Dermis blood vessel endothelial cell (primary cell): Measurements from ENCODE around the gene MGMT. TPM values are rescaled to one million over a fixed set of nuclear protein-coding genes. Genes with fewer than 3 reads are reported as not detected.
A peak's percentile ranks its signal among the peaks of the same experiment; 100 is the strongest.
"Not testable (repeated sequence)": the region's sequence is repeated elsewhere in the genome, so short reads cannot be mapped to it uniquely, and the experiment has no call there.

Source experiments
- DNase-seq: peaks from one replicate; pipeline ENCODE4 v3.0.0; 2010
- total RNA-seq: library from RNA; depleted of rRNA; stranded (reverse); fragments of >200 nt; gene quantifications from 2 replicates; pipeline ENCODE4 v1.2.3, GENCODE V29; 2014

Gene MGMT
- total RNA-seq: 18.7 and 39.7 TPM in 2 replicates

DNA sequence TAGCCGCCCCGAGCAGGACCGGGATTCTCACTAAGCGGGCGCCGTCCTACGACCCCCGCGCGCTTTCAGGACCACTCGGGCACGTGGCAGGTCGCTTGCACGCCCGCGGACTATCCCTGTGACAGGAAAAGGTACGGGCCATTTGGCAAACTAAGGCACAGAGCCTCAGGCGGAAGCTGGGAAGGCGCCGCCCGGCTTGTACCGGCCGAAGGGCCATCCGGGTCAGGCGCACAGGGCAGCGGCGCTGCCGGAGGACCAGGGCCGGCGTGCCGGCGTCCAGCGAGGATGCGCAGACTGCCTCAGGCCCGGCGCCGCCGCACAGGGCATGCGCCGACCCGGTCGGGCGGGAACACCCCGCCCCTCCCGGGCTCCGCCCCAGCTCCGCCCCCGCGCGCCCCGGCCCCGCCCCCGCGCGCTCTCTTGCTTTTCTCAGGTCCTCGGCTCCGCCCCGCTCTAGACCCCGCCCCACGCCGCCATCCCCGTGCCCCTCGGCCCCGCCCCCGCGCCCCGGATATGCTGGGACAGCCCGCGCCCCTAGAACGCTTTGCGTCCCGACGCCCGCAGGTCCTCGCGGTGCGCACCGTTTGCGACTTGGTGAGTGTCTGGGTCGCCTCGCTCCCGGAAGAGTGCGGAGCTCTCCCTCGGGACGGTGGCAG is at the start of gene MGMT:
Gene MGMT, plus strand, starts transcription at position 539 of the 656 bp plus-strand sequence.
- DNase-seq: peak; percentile 90

DNA sequence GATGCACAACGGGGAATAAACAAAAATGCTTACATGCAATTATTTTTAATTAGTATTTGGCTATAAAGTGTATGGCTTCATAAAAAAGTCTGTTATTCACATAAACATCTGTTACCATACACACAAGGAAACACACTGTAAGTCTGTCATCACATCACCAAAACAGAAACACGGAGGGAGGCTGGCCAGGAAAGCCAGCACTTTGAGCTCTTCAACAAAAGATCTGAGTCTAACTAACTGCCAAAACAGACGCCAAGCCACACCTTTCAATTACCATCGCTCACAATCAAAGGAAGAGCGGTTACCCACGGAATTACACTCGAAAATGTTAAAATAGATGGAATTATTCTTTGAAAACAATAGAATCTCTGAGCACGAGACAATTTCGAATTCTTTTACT is 49.2 kb upstream of the MGMT start:
- peak; percentile 98 for DNase-seq

DNA sequence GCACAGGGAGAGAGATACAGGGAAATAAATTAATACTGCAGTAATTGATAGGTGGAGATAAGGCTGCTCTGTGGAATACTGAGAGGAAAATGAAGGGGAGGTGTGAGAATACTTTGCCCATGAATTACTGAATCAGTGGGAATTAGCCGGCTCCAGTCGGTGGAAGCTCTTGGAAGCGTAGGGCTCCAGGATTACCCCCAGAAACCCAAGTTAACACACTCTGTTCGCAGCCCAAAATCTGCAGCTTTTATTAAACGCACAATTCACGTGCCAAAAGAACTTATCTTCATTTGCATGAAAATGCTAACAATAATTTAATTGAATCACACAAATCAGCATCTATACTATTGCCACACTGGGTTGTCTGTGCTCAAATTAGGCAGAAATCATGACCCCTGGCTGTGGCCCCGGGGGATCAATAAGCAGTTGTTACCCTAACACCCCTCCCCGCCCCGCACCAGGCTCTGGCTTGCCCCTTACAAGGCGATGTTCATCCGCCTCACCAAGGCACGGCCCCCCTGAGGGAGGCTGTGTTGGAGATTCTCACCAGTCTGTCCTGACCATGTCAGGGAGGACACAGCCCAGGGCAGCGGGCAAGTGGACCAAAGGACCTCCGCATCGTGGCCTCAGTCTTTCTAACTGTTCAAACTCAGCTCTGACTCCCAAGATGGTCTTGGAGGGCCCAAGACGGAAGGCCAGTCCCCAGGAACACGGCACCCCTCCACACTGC is 48.4 kb upstream of the MGMT start:
- DNase-seq: peak; percentile 15

DNA sequence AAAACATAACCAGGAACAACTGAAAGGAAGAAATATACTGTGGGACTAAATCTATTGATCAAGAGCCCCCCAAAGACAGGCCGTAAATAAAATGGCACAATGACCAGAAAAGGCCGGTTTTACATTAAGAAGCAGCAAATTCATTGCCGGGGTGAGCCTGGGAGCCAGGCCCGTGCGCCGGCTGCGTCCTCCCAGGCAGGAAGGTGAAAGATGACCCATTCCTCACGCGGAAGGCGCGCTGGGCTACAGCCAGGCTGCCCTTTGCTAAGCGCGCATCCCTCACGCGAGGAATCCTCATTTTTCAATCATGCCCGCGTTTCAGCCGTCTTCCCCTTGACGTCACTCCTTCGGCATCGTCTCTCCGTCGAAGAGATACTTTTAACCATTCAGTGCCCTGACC is 47.6 kb upstream of the MGMT start:
- DNase-seq: no peak

DNA sequence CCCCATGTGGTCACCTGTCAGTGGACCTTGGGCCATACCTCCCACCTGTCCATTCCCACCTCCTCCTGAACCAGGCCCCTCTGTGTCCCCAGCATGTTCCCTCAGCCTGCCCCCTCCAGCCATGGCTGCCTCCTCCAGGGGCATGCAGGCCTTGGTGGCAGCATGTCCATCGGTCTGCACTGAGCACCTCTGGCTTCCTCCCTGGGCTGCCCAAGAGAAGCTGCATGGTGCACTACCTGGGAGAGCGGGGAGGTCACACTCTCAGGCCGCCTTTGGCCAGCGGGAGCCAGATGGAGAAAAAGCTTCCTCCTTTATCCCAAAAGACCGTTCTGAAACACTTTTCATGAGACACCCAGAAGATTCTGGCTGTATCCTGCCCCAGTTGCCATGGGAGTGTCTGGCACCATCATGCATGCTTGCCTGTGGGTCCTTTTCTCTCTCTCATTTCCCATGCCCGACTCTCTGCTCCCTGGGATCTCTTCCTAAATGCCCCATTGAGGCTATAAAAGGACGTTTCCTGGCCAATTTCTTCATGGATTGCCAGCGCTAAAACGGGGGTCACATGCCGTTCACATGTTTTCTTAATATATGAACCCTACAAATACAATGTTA is 45.5 kb upstream of the MGMT start:
- DNase-seq: no peak

DNA sequence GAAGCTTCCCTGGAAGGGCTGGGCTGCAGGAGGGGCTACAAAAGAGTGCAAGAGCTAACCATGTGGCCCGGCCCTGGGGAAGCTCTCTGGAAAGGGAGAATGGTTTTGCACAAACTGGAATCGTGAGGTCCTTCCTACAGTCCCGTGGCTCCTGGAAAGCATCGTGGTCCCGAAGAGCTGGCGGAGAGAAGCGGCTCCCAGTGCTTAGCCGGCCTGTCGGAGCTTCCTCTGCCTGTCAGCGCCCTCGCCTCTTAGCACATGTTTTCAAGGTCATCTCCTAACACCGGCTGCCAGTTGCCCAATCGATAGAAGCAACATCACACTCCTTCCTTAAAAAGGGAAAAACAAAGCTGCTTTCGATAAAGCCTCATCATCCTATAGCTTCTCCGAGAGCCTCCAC is 42.1 kb upstream of the MGMT start:
- DNase-seq: no peak

DNA sequence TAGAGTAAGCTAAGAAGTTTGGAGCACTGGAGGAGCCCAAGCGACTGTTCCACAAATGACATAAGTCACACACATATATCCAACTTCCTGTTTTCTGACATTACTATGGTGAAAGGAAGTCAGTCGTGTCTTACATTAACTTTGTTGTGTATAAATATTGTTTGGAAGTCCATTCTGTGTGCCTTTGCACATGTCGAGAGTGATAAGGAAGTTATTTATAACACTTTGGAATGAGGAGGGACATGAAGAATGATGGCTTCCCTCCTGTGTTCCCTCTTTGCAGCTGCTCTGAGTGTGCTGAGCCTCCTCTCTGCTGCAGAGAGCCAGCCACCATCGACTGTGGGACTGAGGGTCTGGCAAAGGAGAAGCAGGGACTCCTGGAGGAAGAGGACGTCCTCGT is 40.4 kb upstream of the MGMT start:
- DNase-seq: peak; percentile 44

DNA sequence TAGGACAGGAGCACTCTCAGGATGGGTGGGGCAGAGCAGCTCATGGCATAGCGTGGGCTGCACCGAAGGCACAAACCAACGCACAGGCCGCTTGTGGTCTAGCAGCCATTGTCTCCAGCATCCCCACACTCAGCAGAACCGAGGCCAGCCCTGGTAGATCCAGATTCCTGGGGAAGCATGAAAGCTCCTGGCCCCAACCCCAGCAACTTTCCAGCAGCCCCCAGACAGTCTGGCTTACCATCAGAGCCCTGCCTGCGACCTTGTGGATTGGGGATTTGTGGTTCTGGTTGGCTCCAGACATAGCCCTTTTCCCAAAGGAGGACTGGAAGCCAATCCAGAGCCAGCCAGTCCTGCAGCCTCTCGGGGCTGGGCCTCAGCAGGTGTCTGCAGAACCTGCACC is 33.8 kb upstream of the MGMT start:
- DNase-seq: no peak

DNA sequence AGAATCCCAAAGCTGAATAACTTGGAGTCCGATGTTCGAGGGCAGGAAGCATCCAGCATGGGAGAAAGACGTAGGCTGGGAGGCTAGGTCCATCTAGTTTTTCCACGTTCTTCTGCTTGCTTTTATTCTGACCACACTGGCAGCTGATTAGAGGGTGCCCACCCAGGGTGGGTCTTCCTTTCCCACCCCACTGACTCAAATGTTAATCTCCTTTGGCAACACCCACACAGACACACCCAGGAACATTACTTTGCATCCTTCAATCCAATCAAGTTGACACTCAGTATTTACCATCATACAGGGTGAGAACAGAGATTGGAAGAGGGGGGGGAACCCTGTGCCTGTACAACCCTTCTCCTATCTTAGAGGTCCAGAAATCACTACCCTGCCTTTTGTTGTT is 31.3 kb upstream of the MGMT start:
- DNase-seq: not testable (repeated sequence)

DNA sequence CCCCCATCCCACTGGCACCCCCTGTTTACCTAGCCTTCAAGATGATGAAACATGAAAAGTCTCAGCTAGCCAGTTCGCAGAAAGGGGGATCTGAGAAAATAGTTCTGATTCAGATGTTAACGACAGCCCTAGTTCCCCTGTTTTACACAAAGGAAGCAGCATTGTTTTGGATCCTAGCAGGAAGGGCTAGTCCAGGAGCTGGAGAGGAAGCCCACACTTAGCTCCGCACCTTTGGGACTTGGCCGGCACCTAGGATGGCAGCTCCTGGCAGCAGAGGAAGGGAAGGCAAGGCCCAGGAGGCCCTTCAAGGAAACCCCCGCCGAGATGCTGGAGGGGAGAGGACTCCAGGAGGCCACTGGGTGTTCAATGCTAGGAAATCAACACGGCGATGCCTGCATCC is 29.0 kb upstream of the MGMT start:
- no peak for DNase-seq

DNA sequence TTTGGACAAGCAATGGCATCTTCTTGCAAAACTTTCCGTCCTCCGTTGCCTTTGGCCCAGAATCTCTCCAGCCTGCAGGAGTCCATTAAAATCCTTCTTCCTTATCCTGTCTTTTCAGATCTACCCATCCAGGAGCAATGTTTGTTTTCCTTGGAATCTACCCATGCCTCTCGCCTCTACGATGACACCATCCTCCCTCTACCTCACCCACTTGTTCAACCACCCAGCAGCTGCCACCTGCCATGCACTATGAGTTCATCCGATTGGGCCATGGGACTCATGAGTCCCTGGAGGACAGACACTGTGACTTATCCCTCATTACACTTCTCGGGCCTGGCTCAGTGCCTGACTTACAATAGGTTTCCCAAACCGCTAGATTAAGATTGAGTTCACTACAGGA is 26.8 kb upstream of the MGMT start:
- DNase-seq: no peak

DNA sequence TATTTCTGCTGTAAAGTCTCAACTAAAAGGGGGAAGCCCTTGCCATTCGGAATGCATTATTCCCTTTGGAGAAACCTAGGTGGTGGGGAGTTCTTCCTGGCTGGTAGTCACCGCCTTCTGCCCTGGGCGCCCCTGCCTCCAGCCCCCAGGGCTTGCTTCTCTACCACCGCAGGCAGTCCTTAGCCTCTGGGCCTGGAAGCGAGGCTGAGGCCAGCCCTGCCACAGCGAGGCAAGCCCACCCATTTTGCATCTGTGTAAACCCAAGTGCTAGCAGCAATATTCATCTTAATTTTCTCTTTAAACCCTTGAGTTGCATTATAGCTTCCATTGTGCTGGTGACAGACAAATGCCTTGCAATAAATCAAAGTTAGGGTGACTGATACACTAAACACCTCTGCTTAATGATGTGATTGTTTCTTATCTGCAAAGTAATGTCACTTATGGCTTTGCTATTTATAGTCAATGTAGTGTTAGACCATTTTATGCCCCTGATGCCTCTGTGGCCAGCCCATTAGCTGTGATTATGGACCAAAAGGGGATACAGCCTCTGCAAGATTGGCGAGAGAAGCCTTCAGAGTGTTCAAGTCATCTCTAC is 26.2 kb upstream of the MGMT start:
- DNase-seq: no peak

DNA sequence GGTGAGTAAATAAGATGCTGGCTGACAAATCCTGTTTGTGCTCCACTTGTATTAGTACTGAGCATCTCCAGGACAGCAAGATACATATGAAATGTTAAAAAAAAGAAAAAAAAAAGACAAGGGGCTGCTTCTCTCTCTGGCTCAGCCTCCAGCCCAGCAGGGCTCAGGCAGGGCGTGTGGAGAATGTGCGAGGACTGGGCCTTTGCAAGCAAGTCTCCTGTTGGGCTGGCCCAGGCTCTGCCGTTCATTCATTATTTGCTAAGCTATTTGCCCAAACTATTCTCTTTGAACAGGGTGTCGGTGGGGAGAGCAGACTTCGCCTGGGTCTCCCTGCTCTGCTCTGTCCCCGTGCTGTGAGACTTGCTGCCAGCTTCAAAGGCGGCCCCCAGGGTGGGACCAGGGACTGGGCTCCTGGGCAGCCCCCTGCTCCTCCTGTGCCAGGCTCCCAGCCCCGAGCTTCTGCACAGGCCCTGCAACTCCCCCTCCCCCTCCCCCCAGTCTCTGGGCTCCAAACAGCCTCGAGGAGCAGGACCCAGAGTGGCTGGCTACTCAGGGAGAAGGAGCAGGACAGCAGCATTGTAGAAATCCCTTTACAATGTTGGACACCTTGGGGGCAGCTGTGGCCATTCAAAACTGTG is 25.6 kb upstream of the MGMT start:
- no peak for DNase-seq

DNA sequence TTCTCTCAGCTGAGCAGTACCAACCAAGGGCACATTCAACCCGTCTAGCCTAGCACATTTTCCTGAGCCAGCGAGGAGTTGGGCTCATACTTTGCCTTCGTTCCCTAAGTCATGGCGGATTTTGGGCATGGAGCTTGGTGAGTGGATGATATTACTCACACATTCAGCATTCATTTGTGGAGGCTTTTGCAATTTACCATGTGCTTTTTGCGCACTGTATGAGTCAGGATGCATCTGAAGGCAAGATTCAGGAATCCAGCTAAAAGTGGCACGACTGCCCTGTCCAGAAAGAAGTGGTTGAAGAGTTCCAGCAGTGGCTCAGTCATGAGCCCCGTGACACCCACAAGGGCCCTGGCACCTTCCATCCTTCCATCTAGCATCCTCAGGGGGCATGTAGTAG is 24.2 kb upstream of the MGMT start:
- DNase-seq: no peak

DNA sequence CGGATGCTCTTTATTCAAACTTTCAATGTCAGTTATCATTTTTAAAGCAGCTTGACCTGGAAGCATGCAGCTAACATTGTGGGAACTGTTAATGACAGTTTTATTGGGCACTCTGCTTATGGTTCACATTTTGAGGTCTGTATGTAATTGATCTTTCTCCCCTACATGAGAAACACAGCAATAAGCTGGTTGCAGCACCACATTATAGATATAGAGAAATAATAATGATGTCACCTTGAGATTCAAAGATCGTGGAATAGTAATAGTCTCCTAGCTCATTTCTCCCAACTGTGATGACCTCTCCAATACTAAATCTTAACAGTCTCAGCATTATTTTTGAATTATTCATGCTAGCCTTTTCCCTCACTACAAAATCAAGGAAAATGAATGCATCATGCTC is 22.7 kb upstream of the MGMT start:
- DNase-seq: no peak

DNA sequence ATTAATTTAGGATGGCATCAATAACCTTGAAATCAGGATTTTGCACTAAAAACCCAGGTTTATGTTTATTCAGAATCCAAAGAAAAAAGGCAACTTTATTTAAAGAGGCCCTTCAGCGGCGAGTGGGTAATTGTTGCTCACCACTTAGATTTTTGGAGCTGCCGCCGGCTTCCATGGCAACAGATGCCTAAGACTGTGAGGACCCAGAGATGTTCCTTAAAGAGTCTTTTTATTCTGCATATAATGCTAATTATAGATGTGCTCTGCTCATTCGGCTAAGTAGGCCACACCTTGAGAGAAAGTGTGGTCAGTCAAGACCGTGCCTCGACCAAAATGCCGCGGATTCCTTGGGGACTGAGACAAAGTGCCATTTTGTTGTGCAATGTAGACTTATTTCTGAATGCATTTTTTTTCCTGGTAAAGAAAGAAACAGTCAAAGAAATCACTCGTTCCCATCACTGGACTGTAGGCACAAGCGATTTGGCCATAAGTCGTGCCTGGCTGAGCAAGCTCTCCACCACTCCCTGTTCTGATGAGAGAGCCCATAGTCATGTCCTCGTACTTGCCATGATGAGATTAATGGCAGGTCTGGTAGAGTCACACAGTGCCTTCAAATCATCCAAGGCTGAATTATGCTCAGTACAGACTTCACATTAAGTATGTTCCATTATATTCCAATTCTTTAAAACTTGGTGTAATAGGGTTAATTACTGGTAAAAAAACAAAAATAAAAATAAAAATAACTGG is 21.4 kb upstream of the MGMT start:
- no peak for DNase-seq

DNA sequence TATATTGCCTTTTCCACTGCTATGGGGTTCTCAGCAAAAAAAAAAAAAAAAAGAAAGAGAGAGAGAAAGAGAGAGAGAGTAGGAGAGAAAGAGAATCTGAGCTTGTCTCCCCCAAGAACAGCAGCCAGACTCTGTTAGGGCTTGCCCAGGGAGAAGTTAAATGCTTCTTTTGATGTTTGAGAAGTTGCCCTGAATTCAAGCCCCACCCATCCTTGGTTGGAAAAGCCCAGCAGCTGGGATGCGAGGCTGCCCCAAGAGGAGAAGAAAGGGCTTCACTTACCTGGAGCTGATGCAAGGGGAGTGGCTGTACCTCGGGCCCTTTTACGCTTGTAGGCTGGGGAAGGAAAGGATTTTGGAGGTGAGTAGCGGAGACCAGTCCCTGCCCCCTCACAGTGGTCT is 20.9 kb upstream of the MGMT start:
- no peak for DNase-seq

DNA sequence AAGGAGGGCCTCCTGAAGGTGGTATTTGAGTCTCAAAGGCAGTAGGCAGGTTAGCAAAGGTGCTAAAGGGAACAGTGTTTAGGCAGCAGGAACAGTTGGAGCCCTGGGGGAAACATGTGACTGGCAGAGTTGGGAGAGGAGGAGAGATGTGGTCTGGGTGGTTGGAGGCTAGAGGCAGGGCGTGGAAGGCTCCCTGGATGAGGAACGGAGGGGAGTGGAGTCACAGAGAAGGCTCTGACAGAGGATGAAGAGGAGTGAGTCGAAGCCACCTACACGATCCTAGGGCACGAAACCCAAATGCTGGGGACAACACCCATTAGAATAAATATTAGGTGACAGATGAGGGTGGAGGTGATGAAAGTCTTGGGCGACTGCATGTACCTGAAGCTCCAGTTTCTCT is 19.6 kb upstream of the MGMT start:
- DNase-seq: no peak

DNA sequence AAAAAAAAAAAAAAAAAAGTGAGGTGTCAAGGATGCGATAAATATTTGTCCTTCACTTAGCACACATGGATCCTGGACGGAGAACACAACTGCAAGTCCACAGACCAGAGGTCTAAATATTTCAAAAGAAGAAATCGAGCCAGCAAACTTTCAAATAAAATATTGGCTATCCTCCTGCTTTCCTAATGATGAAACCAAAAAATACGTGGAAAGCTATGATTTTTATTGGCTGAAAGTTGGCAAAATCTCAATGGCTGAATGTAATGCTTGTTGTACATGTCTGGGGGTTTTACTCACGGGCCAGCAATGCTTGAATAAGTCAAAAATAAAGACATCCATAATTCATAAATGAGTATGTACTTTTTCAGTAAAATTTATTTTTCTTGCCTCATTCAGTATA is 19.0 kb upstream of the MGMT start:
- no peak for DNase-seq

DNA sequence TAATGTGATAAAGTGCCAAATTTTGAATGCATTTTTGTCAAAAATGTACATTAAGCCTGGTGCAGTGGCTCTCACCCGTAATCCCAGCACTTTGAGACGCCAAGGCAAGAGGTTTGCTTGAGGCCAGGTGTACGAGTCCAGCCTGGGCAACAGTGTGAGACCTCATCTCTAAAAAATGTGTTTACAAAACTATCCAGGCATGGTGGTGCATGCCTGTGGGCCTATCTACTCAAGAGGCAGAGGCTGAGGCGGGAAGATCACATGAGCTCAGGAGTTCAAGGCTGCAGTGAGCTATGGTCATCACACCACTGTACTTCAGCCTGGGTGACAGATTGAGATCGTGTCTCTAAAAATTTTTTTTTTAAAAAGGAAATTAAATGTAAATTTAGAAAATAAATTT is 18.5 kb upstream of the MGMT start:
- DNase-seq: no peak

DNA sequence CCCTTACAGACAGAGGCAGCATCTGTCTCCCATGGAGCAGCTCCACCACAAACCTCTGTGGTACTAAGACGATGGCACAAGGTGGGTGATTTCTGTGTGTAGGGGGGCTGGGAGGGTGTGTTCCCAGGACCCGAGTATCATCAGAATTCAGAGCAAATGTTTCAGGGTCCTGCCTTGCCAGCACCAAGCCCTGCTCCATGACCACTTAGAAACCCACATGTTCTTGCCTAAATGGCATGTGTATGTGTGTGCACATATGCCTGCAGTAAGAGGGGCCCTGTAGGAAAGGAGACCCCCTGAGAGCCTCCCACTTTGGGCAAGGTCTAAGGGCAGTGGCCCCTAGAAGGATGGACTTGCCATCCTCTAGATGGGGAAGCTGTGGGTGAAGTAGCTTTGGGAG is 17.1 kb upstream of the MGMT start:
- DNase-seq: no peak

DNA sequence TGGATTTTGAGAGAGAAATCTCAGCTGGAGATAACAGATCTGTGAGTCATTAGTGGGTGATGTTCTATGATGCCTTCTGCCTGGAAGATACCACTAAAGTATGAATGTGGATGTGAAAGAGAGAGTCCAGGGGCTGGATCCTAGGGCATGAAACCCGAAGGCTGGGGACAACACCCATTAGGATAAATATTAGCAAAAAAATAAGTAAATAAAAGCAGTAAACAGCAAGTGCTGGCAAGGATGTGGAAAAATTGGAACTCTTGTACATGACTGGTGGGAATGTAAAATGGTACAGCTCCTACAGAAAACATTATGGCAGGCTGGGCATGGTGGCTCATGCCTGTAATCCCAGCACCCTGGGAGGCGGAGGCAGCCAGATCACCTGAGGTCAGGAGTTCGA is 16.6 kb upstream of the MGMT start:
- no peak for DNase-seq

DNA sequence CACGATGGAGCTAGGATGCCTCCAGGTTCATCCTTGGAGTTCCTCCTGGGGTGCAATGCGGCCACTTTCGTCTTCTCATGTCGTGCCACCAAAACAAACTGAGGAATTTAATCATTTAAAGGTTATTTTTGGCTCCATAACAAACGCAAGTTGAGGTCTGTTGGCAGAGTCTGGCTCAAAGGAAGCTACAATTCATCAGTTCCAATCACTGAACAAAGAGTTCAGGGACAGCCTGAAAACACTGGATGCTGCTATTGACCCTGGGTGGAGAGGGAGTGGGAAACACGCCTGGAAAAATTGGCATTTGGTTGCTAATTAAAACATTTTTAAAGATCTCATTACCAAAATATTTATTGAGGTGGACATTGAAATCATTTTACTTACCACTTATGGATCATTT is 11.4 kb upstream of the MGMT start:
- DNase-seq: peak; percentile 34
